Upper lobe of left lung (tissue), 6 donors: Measurements from ENCODE around the gene SMIM43. TPM values are rescaled to one million over a fixed set of nuclear protein-coding genes. Genes with fewer than 3 reads are reported as not detected.
A peak's percentile ranks its signal among the peaks of the same experiment; 100 is the strongest.

Source experiments
- ATAC-seq, 2 donors: fragments of 200-7000 bp; cut with Tn5 transposase; one replicate each; pipeline ENCODE4 v1.9.1; 2022; ENCODE audit warnings: mild to moderate bottlenecking in 2 of 2, moderate library complexity in 2 of 2; ENCODE audit not compliant: low FRiP score in 2 of 2
- DNase-seq, 2 donors: peaks; one replicate each; pipeline ENCODE4 v3.0.0-alpha.2; 2019 to 2020
- H3K27ac ChIP-seq, 4 donors: fragments of 200-600 bp; sonication (generic); one replicate each; pipeline ENCODE4 v1.5.1; 2016 to 2019
- H3K27me3 ChIP-seq, 4 donors: fragments of 200-600 bp; sonication (generic); one replicate each; pipeline ENCODE4 v1.5.1; 2017 to 2019
- H3K36me3 ChIP-seq, 4 donors: fragments of 200-600 bp; sonication (generic); one replicate each; pipeline ENCODE4 v1.5.1; 2016 to 2019
- H3K4me1 ChIP-seq, 4 donors: fragments of 200-600 bp; sonication (generic); one replicate each; pipeline ENCODE4 v1.5.1; 2018 to 2019
- H3K4me3 ChIP-seq, 4 donors: fragments of 200-600 bp; sonication (generic); one replicate each; pipeline ENCODE4 v1.5.1; 2017 to 2019; ENCODE audit warnings: mild to moderate bottlenecking in 2 of 4, moderate library complexity in 1 of 4
- H3K9me3 ChIP-seq, 4 donors: fragments of 200-600 bp; sonication (generic); one replicate each; pipeline ENCODE4 v1.5.1; 2018 to 2019
- EP300 ChIP-seq, 4 donors: sonication (generic); formaldehyde crosslinking; IDR thresholded peaks; one replicate each; pipeline ENCODE4 v1.5.1; 2017; ENCODE audit warnings: antibody characterized with exemption in 4 of 4, control low read depth in 2 of 4
- POLR2A ChIP-seq, 4 donors: fragments of 450-650 bp; IDR thresholded peaks; one replicate each; pipeline ENCODE4 v1.5.1; 2016 to 2017; ENCODE audit warnings: antibody characterized with exemption in 4 of 4, mild to moderate bottlenecking in 2 of 4
- POLR2AphosphoS5 ChIP-seq, 2 donors: sonication (generic); formaldehyde crosslinking; IDR thresholded peaks; one replicate each; pipeline ENCODE4 v1.5.1; 2017; ENCODE audit warnings: antibody characterized with exemption in 2 of 2
- WGBS, 2 donors: methylation state at CpG; one replicate each; pipeline ENCODE4 v1.1.5; 2017 to 2018; 5-methylcytosine and 5-hydroxymethylcytosine counted together
- total RNA-seq, 6 donors: library from RNA; depleted of rRNA in 4 of 6; stranded (reverse); fragments of >200 nt in 4 of 6; gene quantifications; one replicate each; pipeline versions ENCODE4 v1.1.0 to v1.2.1, GENCODE V29; 2016 to 2021
- TF ChIP-seq, protein P1 (sequence below), 6 experiments: fragments of 450-650 bp in 4 of 6; fragments of 200-600 bp in 2 of 6; sonication (generic) in 2 of 6; IDR thresholded peaks; one replicate each; pipeline ENCODE4 v1.5.1; 2016 to 2019; ENCODE audit warnings: antibody characterized with exemption in 6 of 6
- donor health status: DM: no; HTN: no; CAD: no; lungs with moderate emphysema.
- donor health status: DM: no; HTN: yes; CAD: no; lungs with severe emphysema.

SMIM43 gene
- total RNA-seq, 6 donors from 2014 or later: not detected

DNA sequence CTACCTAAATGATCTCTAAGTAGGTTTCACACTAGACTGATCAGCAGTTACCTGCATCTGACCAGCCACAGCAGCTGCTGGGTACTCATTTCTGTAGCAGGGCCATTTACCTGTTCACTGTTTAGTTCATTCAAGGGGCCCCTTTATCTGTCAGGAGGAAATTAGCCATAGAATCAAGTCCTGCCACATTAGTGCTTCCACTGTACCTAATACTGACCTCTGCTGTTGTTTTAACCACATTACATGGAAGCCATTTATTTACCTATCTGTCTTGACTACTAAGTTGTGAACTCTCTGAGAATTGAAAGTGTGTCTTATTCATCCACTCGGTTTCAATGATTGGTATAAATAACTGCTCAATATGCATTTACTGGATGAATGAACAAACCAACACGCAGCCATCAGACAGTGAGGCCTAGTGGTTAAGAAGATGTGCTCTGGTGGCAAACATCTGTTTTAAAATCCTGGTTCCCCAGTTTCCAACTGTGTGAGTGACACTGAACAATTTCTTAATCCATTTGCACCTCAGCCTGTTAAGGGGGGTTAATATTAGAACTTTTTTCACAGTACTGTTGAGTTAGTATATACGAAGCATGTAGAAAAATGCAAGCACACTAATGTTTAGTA lies 38.2 kb downstream of the SMIM43 start:
- TF ChIP-seq POLR2AphosphoS5 (IDR thresholded peaks at IDR 0.05): no peak
- TF ChIP-seq, protein P1, sequence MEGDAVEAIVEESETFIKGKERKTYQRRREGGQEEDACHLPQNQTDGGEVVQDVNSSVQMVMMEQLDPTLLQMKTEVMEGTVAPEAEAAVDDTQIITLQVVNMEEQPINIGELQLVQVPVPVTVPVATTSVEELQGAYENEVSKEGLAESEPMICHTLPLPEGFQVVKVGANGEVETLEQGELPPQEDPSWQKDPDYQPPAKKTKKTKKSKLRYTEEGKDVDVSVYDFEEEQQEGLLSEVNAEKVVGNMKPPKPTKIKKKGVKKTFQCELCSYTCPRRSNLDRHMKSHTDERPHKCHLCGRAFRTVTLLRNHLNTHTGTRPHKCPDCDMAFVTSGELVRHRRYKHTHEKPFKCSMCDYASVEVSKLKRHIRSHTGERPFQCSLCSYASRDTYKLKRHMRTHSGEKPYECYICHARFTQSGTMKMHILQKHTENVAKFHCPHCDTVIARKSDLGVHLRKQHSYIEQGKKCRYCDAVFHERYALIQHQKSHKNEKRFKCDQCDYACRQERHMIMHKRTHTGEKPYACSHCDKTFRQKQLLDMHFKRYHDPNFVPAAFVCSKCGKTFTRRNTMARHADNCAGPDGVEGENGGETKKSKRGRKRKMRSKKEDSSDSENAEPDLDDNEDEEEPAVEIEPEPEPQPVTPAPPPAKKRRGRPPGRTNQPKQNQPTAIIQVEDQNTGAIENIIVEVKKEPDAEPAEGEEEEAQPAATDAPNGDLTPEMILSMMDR (IDR thresholded peaks at IDR 0.05): peak; percentile 57 to 76 (median 66)
- H3K36me3 ChIP-seq: no peaks in the 10 kb centered on the region
- no peaks in the 10 kb centered on the region for H3K4me1 ChIP-seq
- ATAC-seq: peak; percentile 78 to 92
- no peaks in the 10 kb centered on the region for H3K27me3 ChIP-seq
- H3K4me3 ChIP-seq: no peak overlapping the region
- WGBS, 2 donors: 32 to 45% methylated on average over 3 of the region's 3 CpGs
- no peak for DNase-seq
- H3K9me3 ChIP-seq: no peaks in the 10 kb centered on the region
- H3K27ac ChIP-seq: no peak overlapping the region

GRCh38 chr4:121724671-121725070 lies 40.3 kb downstream of the SMIM43 start:
- no peak overlapping the region for H3K4me3 ChIP-seq
- no peaks in the 10 kb centered on the region for H3K9me3 ChIP-seq
- H3K36me3 ChIP-seq: no peaks in the 10 kb centered on the region
- H3K4me1 ChIP-seq: no peaks in the 10 kb centered on the region
- DNase-seq (no peak), ATAC-seq (no peak)
- TF ChIP-seq POLR2AphosphoS5 (IDR thresholded peaks at IDR 0.05) (no peak), POLR2A (IDR thresholded peaks at IDR 0.05) (no peak), EP300 (IDR thresholded peaks at IDR 0.05) (no peak)
- TF ChIP-seq, protein P1 (IDR thresholded peaks at IDR 0.05): no peak
- 78 to 84% methylated on average over 1 of the region's 1 CpG for WGBS, 2 donors
- H3K27me3 ChIP-seq: no peaks in the 10 kb centered on the region
- H3K27ac ChIP-seq: no peak overlapping the region

- ATAC-seq: no peak
- TF ChIP-seq, protein P1 (IDR thresholded peaks at IDR 0.05): no peak
- TF ChIP-seq POLR2A (IDR thresholded peaks at IDR 0.05): no peak
- no peak for TF ChIP-seq POLR2AphosphoS5 (IDR thresholded peaks at IDR 0.05)
- no peak for TF ChIP-seq EP300 (IDR thresholded peaks at IDR 0.05)
These were observed 43.3 kb downstream of the SMIM43 start for GRCh38 chr4:121721700-121722099.

DNA sequence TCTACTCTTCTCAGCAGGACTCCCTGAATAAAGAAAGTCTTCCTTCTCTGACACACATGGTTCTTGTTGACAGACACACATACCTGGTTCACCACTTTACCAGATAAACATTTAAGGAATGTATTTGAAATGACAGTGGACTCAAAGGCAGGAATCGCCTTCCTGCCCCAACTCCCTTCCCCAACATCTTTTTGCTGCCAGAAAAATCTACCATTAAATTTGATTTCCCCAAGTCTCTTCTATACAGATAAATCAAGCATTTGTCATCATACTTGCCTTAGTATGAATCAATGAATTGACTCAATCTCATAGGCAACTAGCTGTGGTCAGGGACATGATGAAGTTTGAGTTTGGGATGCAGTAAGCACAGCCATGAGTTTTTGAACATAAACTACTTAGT lies 44.9 kb downstream of the SMIM43 start:
- WGBS, 2 donors: 64 to 81% methylated on average over 1 of the region's 1 CpG
- ATAC-seq: no peak
- no peaks in the 10 kb centered on the region for H3K4me1 ChIP-seq

More at GRCh38 chr4:121721700-121722099, 43.3 kb downstream of the SMIM43 start:
- no peaks in the 10 kb centered on the region for H3K27me3 ChIP-seq
- H3K9me3 ChIP-seq: no peaks in the 10 kb centered on the region
- H3K4me1 ChIP-seq: no peaks in the 10 kb centered on the region
- H3K27ac ChIP-seq: no peak overlapping the region
- no peak for DNase-seq
- no peaks in the 10 kb centered on the region for H3K36me3 ChIP-seq
- 74 to 92% methylated on average over 1 of the region's 1 CpG for WGBS, 2 donors
- H3K4me3 ChIP-seq: no peak overlapping the region

More for the DNA sequence above, 44.9 kb downstream of the SMIM43 start:
- H3K9me3 ChIP-seq: no peaks in the 10 kb centered on the region
- no peak for DNase-seq
- TF ChIP-seq EP300 (IDR thresholded peaks at IDR 0.05) (no peak), POLR2A (IDR thresholded peaks at IDR 0.05) (no peak), POLR2AphosphoS5 (IDR thresholded peaks at IDR 0.05) (no peak)
- TF ChIP-seq, protein P1 (IDR thresholded peaks at IDR 0.05): no peak
- no peak overlapping the region for H3K27ac ChIP-seq
- no peaks in the 10 kb centered on the region for H3K27me3 ChIP-seq
- H3K36me3 ChIP-seq: no peaks in the 10 kb centered on the region
- no peak overlapping the region for H3K4me3 ChIP-seq
